Loucy (cell line): Measurements from ENCODE around the gene U2SURP.
A peak's percentile ranks its signal among the peaks of the same experiment; 100 is the strongest.

ENCODE experiments used
- H2AFZ ChIP-seq: fragments of 200-600 bp; sonication (generic); 2 replicates; pipeline ENCODE4 v1.6.0; 2016; ENCODE audit warnings: antibody characterized with exemption, mild to moderate bottlenecking, low read length, moderate library complexity
- H3F3A ChIP-seq: fragments of 200-600 bp; 2 replicates; pipeline ENCODE4 v1.6.0; 2016; ENCODE audit warnings: antibody characterized with exemption, low read depth, mild to moderate bottlenecking
- H3K27me3 ChIP-seq: fragments of 200-600 bp; sonication (generic); 2 replicates; pipeline ENCODE4 v1.6.1; 2014; ENCODE audit warnings: low read length, mild to moderate bottlenecking; ENCODE audit not compliant: insufficient read depth, poor library complexity, severe bottlenecking
- H3K36me3 ChIP-seq: fragments of 200-600 bp; sonication (generic); 2 replicates; pipeline ENCODE4 v1.6.1; 2016; ENCODE audit warnings: low read length; ENCODE audit not compliant: insufficient read depth
- H3K4me1 ChIP-seq: fragments of 200-600 bp; sonication (generic); 2 replicates; pipeline ENCODE4 v1.5.1; 2014; ENCODE audit warnings: low read length, mild to moderate bottlenecking; ENCODE audit not compliant: insufficient read depth, poor library complexity, severe bottlenecking
- H3K4me2 ChIP-seq: fragments of 200-600 bp; sonication (generic); 2 replicates; pipeline ENCODE4 v1.6.0; 2014; ENCODE audit warnings: antibody characterized with exemption, low read length, low read depth, mild to moderate bottlenecking; ENCODE audit not compliant: poor library complexity, severe bottlenecking
- H3K4me3 ChIP-seq: fragments of 200-600 bp; sonication (generic); 2 replicates; pipeline ENCODE4 v1.5.1; 2014; ENCODE audit warnings: low read length, mild to moderate bottlenecking, mixed read lengths; ENCODE audit not compliant: poor library complexity, severe bottlenecking
- H3K79me2 ChIP-seq: fragments of 200-600 bp; sonication (generic); 2 replicates; pipeline ENCODE4 v1.6.1; 2014; ENCODE audit warnings: low read length; ENCODE audit not compliant: insufficient read depth
- H3K9ac ChIP-seq: fragments of 200-600 bp; sonication (generic); 2 replicates; pipeline ENCODE4 v1.6.0; 2014; ENCODE audit warnings: mild to moderate bottlenecking, low read depth, low read length, moderate library complexity; ENCODE audit not compliant: poor library complexity, severe bottlenecking
- H3K9me2 ChIP-seq: fragments of 200-600 bp; sonication (generic); replicated peaks from 2 replicates; pipeline ENCODE4 v1.6.1; 2016; ENCODE audit warnings: low read depth, low read length, mixed read lengths
- H3K9me3 ChIP-seq: fragments of 200-600 bp; sonication (generic); 2 replicates; pipeline ENCODE4 v1.6.1; 2014; ENCODE audit warnings: mild to moderate bottlenecking, antibody characterized with exemption, low read length, low read depth; ENCODE audit not compliant: insufficient read depth
- H4K20me1 ChIP-seq: fragments of 200-600 bp; sonication (generic); 2 replicates; pipeline ENCODE4 v1.6.0; 2014; ENCODE audit warnings: antibody characterized with exemption, low read length, mild to moderate bottlenecking; ENCODE audit not compliant: insufficient read depth, poor library complexity, severe bottlenecking
- EZH2phosphoT487 ChIP-seq: fragments of 200-600 bp; IDR thresholded peaks from 2 replicates; pipeline ENCODE4 v1.6.1; 2018; ENCODE audit warnings: antibody characterized with exemption, mild to moderate bottlenecking, moderate library complexity, borderline replicate concordance
- TF ChIP-seq, protein P1 (sequence below): fragments of 200-600 bp; sonication (generic); conservative IDR thresholded peaks from 2 replicates; pipeline ENCODE4 v1.5.1; 2014; ENCODE audit warnings: mild to moderate bottlenecking, antibody characterized with exemption, low read length

U2SURP gene

GRCh38 chr3:142982038-142982773 lies 19.2 kb upstream of the U2SURP start:
- no peaks in the 10 kb centered on the region for H3F3A ChIP-seq
- no peaks in the 10 kb centered on the region for H3K9me2 ChIP-seq
- H3K4me1 ChIP-seq: no peaks in the 10 kb centered on the region
- no peaks in the 10 kb centered on the region for H3K79me2 ChIP-seq
- no peaks in the 10 kb centered on the region for H3K27me3 ChIP-seq
- no peak for TF ChIP-seq EZH2phosphoT487
- TF ChIP-seq, protein P1, sequence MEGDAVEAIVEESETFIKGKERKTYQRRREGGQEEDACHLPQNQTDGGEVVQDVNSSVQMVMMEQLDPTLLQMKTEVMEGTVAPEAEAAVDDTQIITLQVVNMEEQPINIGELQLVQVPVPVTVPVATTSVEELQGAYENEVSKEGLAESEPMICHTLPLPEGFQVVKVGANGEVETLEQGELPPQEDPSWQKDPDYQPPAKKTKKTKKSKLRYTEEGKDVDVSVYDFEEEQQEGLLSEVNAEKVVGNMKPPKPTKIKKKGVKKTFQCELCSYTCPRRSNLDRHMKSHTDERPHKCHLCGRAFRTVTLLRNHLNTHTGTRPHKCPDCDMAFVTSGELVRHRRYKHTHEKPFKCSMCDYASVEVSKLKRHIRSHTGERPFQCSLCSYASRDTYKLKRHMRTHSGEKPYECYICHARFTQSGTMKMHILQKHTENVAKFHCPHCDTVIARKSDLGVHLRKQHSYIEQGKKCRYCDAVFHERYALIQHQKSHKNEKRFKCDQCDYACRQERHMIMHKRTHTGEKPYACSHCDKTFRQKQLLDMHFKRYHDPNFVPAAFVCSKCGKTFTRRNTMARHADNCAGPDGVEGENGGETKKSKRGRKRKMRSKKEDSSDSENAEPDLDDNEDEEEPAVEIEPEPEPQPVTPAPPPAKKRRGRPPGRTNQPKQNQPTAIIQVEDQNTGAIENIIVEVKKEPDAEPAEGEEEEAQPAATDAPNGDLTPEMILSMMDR: no peak
- no peak overlapping the region for H3K4me3 ChIP-seq
- no peak overlapping the region for H3K9ac ChIP-seq
- H3K4me2 ChIP-seq: no peak overlapping the region
- H2AFZ ChIP-seq: peak overlapping the region; percentile 76
- no peaks in the 10 kb centered on the region for H4K20me1 ChIP-seq
- H3K36me3 ChIP-seq: no peaks in the 10 kb centered on the region
- no peaks in the 10 kb centered on the region for H3K9me3 ChIP-seq

- H3F3A ChIP-seq: no peaks in the 10 kb centered on the region
- no peaks in the 10 kb centered on the region for H3K9me2 ChIP-seq
- H3K9ac ChIP-seq: no peak overlapping the region
- H3K4me2 ChIP-seq: no peak overlapping the region
- H3K36me3 ChIP-seq: no peaks in the 10 kb centered on the region
- H3K27me3 ChIP-seq: no peaks in the 10 kb centered on the region
- H3K4me3 ChIP-seq: no peak overlapping the region
- peaks cover 6% of the 10 kb centered on the region for H3K4me1 ChIP-seq
- H3K79me2 ChIP-seq: no peaks in the 10 kb centered on the region
- no peak for TF ChIP-seq EZH2phosphoT487
- TF ChIP-seq, protein P1: no peak
- H2AFZ ChIP-seq: 0 out of 2 replicates have a peak overlapping the region, but pooled peaks have one; percentile 10
- H4K20me1 ChIP-seq: no peaks in the 10 kb centered on the region
- H3K9me3 ChIP-seq: no peaks in the 10 kb centered on the region
Measured at GRCh38 chr3:142983318-142983717, 18.1 kb upstream of the U2SURP start.

DNA sequence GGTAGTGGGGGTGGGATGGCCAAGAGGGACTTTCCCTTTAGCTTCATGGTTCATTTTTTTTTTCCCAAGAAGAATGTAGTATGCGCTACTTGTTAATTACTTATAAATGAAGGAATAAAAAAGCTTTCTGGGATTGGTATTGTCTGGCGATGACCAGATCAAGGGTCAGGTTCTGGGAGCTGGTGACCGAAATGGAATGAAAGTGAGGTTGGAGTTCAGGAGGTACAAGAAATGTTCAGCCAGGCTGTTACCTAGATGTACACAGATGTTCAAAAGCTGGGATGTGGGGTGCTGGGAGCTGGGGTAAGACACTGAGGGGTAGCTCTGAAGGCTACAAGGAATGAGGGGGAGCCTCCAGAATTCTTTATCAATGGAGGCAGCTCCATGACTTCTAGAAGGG lies 17.1 kb upstream of the U2SURP start:
- no peak for TF ChIP-seq EZH2phosphoT487
- TF ChIP-seq, protein P1: no peak
- Histone ChIP-seq H3K4me3 (no peak overlapping the region), H3K4me2 (no peak overlapping the region), H4K20me1 (no peaks in the 10 kb centered on the region), H3K36me3 (no peaks in the 10 kb centered on the region), H3F3A (no peaks in the 10 kb centered on the region), H3K9me3 (no peaks in the 10 kb centered on the region), H3K4me1 (peaks cover 6% of the 10 kb centered on the region), H3K9ac (no peak overlapping the region), H3K79me2 (no peaks in the 10 kb centered on the region), H2AFZ (no peak overlapping the region), H3K9me2 (no peaks in the 10 kb centered on the region), H3K27me3 (no peaks in the 10 kb centered on the region)
